Mucosa of stomach (tissue), 1 donor: ENCODE measurements around the gene PTPN14.

ENCODE experiments used
- H3K27me3 ChIP-seq: one replicate; pipeline ENCODE4 v1.7.0; 2013; ENCODE audit warnings: mild to moderate bottlenecking, low read length; ENCODE audit not compliant: control insufficient read depth, insufficient read depth
- H3K36me3 ChIP-seq: one replicate; pipeline ENCODE4 v1.7.0; 2013; ENCODE audit warnings: low read length; ENCODE audit not compliant: control insufficient read depth, insufficient read depth
- H3K4me1 ChIP-seq: one replicate; pipeline ENCODE4 v1.7.0; 2013; ENCODE audit warnings: mild to moderate bottlenecking, low read length; ENCODE audit not compliant: control insufficient read depth, insufficient read depth
- H3K4me3 ChIP-seq: one replicate; pipeline ENCODE4 v1.7.0; 2013; ENCODE audit warnings: low read length
- H3K9ac ChIP-seq: one replicate; pipeline ENCODE4 v1.7.0; 2013; ENCODE audit warnings: mild to moderate bottlenecking, low read length, moderate library complexity
- H3K9me3 ChIP-seq: one replicate; pipeline ENCODE4 v1.7.0; 2013; ENCODE audit warnings: mild to moderate bottlenecking, low read length, moderate library complexity; ENCODE audit not compliant: control insufficient read depth
- donor health status: Pancreatic carcinoma.

Gene PTPN14

DNA sequence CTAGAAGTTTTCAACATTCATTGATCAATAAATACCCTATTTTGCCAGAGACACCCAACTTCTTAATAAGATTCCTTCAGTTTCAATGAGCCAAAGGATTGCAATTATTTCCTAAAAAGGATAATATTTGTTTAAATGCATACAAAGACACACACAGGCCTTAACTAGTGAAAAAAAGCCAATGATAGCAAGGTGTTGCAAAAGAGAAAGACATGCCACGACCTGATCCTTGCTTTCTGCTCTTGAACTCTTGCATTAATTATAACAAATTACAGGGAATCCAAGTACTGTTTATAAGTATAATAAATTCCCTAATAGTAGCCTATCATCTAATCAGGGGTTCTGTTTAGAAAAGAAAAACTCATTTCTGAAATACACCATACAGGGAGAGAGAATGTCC lies 131.1 kb downstream of the PTPN14 start:
- Histone ChIP-seq H3K36me3 (no peaks in the 10 kb centered on the region), H3K4me3 (no peak overlapping the region), H3K4me1 (no peaks in the 10 kb centered on the region), H3K27me3 (no peaks in the 10 kb centered on the region), H3K9me3 (no peaks in the 10 kb centered on the region), H3K9ac (no peak overlapping the region)

DNA sequence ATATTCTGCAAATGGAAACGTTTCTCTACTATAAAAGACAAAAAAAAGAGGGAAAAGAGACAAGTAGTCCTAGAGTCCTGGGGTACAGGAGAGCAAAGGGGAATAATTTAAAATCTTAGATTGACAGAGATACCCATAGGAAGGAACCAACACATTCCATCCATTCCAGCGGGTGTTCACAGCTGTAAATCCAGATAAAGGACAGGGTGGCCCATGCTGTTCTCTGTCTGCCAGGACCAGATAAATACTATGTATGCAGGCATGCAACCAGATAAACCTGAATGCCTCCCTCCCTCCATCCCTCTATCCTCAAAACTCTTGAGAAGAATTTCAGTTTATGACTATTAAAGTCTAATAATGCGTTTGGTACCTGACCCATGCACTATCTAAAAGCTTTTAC lies 131.8 kb downstream of the PTPN14 start:
- Histone ChIP-seq H3K4me1 (no peaks in the 10 kb centered on the region), H3K9me3 (no peaks in the 10 kb centered on the region), H3K36me3 (no peaks in the 10 kb centered on the region), H3K27me3 (no peaks in the 10 kb centered on the region), H3K4me3 (no peak overlapping the region), H3K9ac (no peak overlapping the region)

DNA sequence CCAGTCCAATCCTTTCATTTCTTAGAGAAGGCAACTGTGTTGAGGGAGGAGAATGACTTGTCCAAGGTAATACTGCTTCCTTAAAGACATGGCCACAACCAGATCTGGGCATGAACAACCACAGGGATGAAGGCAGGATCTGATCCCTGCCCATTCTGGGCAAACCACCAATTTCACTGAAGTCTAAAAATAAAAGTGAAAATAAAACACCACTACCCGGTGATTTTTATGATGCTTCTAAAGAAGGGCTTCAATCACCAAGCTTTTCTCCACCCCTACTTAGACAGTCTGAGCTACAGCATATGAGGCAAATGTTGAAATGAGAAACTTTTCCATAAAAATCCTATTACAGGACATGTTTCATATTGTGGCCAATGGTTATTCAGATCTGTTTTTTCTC lies 133.0 kb downstream of the PTPN14 start:
- Histone ChIP-seq H3K27me3 (no peaks in the 10 kb centered on the region), H3K9ac (no peak overlapping the region), H3K4me1 (no peaks in the 10 kb centered on the region), H3K36me3 (no peaks in the 10 kb centered on the region), H3K4me3 (no peak overlapping the region), H3K9me3 (no peaks in the 10 kb centered on the region)

DNA sequence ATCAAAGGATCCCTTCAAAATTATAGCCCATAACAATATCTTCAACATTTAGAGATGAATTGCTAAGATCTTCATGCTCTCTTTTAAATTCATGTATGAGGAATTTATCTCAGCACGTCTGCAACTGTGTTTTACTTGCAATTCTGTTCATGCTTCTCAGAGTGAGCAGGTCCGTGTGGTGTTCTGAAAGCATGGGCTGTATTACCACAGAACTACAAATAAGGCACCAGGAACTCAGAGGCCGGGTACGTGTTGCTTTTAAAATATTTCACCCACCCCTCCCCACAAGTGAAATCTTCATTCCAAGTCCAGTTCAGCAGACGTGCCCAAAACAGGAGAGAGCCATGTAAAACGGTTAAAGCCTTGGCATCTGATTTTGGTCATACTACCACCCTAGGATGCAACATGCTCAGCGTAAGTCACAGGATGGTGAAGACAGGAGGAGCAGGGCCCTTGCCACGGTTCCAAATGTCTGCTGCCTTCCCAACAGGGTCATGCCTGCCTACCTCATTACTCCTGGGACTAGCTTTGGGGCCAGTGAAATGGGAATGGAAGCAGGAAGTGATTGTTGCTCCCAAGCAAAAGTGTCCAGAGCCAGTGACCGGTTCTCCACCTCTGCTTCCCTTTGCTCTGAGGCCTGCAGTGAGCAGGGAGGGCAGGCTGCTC lies 133.7 kb downstream of the PTPN14 start:
- Histone ChIP-seq H3K4me1 (no peaks in the 10 kb centered on the region), H3K9me3 (no peaks in the 10 kb centered on the region), H3K9ac (no peak overlapping the region), H3K27me3 (no peaks in the 10 kb centered on the region), H3K36me3 (no peaks in the 10 kb centered on the region), H3K4me3 (no peak overlapping the region)

DNA sequence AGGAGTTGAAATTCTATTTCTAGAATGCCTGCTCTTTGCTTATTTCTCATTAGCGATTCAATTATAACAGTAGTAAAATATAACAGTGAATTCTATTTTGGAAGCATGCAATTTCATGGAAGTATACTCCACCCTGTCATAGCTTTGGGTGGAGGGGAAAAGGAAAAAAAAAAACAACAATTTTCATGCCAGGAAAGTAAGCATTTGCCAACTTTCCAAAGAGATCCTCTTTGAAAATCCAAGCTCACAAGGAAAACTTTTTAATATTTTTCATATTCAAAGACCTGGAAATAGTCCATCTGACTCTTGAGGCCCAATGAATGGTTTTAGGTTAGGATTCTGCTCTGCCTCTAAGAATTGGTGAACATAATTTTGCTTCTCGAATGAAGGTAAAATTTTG lies 134.5 kb downstream of the PTPN14 start:
- Histone ChIP-seq H3K9me3 (no peaks in the 10 kb centered on the region), H3K36me3 (no peaks in the 10 kb centered on the region), H3K27me3 (no peaks in the 10 kb centered on the region), H3K9ac (no peak overlapping the region), H3K4me1 (no peaks in the 10 kb centered on the region), H3K4me3 (no peak overlapping the region)

DNA sequence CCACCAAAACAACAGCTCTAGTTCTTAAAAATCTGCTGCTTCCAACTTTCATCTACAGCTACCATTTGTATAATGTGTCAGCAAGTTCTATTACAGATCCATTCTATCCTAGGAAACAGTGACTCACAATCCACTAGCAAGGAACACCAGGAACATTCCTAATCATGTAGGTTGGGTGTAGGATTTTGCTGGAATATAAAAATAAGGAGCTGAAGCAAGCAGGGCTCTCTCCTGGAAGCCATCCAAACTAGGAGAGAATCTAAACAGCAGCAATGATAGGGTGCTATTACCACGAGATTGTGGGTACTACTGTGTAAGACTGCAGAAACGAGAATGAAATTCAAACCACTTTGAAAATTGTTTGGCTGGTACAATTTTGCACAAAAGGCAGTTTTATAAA lies 135.0 kb downstream of the PTPN14 start:
- no peaks in the 10 kb centered on the region for H3K36me3 ChIP-seq
- H3K27me3 ChIP-seq, result no peaks in the 10 kb centered on the region
- no peaks in the 10 kb centered on the region for H3K9me3 ChIP-seq
- H3K9ac ChIP-seq, result no peak overlapping the region
- H3K4me3 ChIP-seq, result no peak overlapping the region
- H3K4me1 ChIP-seq, result no peaks in the 10 kb centered on the region

- no peaks in the 10 kb centered on the region for H3K9me3 ChIP-seq
Observed at GRCh38 chr1:214415131-214415530, 136.3 kb downstream of the PTPN14 start.

GRCh38 chr1:214414691-214415090 lies 136.7 kb downstream of the PTPN14 start:
- Histone ChIP-seq H3K4me1 (no peaks in the 10 kb centered on the region), H3K4me3 (no peak overlapping the region), H3K36me3 (no peaks in the 10 kb centered on the region), H3K9me3 (no peaks in the 10 kb centered on the region), H3K9ac (no peak overlapping the region), H3K27me3 (no peaks in the 10 kb centered on the region)

More at GRCh38 chr1:214415131-214415530, 136.3 kb downstream of the PTPN14 start:
- no peaks in the 10 kb centered on the region for H3K36me3 ChIP-seq
- H3K27me3 ChIP-seq, result no peaks in the 10 kb centered on the region
- H3K4me1 ChIP-seq, result no peaks in the 10 kb centered on the region
- H3K9ac ChIP-seq, result no peak overlapping the region
- no peak overlapping the region for H3K4me3 ChIP-seq

- H3K36me3 ChIP-seq, result no peaks in the 10 kb centered on the region
- H3K9me3 ChIP-seq, result no peaks in the 10 kb centered on the region
- no peak overlapping the region for H3K9ac ChIP-seq
- no peak overlapping the region for H3K4me3 ChIP-seq
- no peaks in the 10 kb centered on the region for H3K27me3 ChIP-seq
- H3K4me1 ChIP-seq, result no peaks in the 10 kb centered on the region
Observed at GRCh38 chr1:214413315-214413714, 138.1 kb downstream of the PTPN14 start.

- no peaks in the 10 kb centered on the region for H3K4me1 ChIP-seq
- H3K9ac ChIP-seq, result no peak overlapping the region
- H3K27me3 ChIP-seq, result no peaks in the 10 kb centered on the region
Observed at GRCh38 chr1:214404571-214405213, 146.7 kb downstream of the PTPN14 start.

GRCh38 chr1:214404154-214404553 lies 147.2 kb downstream of the PTPN14 start:
- Histone ChIP-seq H3K9ac (no peak overlapping the region), H3K36me3 (no peaks in the 10 kb centered on the region), H3K9me3 (no peaks in the 10 kb centered on the region), H3K27me3 (no peaks in the 10 kb centered on the region), H3K4me1 (no peaks in the 10 kb centered on the region), H3K4me3 (no peak overlapping the region)

More at GRCh38 chr1:214404571-214405213, 146.7 kb downstream of the PTPN14 start:
- Histone ChIP-seq H3K36me3 (no peaks in the 10 kb centered on the region), H3K4me3 (no peak overlapping the region), H3K9me3 (no peaks in the 10 kb centered on the region)

DNA sequence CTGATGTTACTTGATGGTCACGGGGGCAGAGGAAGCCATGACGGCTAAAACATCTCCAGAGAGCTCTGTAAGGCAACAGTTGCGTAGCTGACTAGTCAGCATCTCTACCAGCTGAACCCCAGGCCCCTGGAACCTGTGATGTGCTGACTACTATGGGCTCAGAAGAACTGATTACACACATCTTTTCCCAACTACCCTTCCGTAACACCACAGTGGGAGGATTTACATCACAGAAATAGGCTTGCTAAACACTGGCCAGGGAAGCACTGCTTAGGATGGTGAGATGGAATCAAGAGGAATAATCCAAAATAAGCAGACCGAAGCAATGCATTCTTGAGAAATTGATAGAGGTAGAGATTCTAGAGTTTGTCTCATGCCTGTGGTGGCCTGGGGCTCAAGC lies 148.0 kb downstream of the PTPN14 start:
- Histone ChIP-seq H3K4me1 (no peaks in the 10 kb centered on the region), H3K36me3 (no peaks in the 10 kb centered on the region), H3K9ac (no peak overlapping the region), H3K4me3 (no peak overlapping the region), H3K9me3 (no peaks in the 10 kb centered on the region), H3K27me3 (no peaks in the 10 kb centered on the region)
